ENCODE measurements around the gene FEM1B.

The FEM1B gene

DNA sequence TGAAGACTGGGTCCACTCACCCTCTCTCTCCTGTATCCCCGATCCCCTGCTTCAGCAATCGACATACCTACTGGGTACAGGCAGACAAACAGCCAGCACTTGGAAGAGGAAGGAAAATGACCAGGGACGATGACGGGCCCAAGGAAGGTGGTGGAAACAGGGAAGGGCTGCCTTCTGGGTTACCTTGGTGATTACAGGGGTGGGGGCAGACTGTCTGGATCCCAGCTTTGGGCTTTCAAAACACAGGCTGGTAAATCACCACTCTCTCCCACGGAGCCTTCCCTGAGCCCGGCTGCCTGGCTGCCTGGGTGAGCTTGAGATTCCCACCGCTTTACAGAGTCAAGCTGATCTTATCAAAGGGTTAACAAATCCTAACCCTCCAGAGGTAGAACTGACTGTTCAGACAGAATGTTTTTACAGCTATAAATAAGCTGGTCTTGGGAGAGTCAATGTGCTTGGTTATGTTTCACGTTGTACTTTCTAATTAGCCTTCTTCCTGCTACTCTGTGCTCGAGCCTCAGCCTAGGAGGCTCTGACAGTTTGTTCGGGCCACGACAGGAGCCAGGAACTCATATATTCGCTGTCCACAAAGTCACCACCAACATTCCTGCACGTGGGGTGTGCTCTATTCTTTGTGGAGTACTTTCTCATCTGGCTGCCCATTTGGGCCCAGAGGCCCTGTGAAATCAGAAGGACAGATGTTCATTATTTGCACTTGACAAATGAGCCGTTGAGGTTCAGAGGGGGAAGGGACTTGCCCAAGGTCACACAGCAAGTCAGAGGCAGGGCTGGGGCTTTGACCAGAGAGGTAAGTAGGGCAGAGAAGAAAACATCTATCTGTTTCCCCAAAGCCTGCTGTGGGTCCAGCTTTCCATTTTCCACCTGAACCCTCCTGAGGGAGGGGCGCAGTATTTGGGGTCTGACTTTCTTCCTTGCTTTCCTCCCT, 63.5 kb downstream of the FEM1B start:
- TF ChIP-seq, protein P1, sequence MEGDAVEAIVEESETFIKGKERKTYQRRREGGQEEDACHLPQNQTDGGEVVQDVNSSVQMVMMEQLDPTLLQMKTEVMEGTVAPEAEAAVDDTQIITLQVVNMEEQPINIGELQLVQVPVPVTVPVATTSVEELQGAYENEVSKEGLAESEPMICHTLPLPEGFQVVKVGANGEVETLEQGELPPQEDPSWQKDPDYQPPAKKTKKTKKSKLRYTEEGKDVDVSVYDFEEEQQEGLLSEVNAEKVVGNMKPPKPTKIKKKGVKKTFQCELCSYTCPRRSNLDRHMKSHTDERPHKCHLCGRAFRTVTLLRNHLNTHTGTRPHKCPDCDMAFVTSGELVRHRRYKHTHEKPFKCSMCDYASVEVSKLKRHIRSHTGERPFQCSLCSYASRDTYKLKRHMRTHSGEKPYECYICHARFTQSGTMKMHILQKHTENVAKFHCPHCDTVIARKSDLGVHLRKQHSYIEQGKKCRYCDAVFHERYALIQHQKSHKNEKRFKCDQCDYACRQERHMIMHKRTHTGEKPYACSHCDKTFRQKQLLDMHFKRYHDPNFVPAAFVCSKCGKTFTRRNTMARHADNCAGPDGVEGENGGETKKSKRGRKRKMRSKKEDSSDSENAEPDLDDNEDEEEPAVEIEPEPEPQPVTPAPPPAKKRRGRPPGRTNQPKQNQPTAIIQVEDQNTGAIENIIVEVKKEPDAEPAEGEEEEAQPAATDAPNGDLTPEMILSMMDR (conservative IDR thresholded peaks at IDR 0.05), result no peak
- H3K27ac ChIP-seq, result peak overlapping the region; percentile 64

DNA sequence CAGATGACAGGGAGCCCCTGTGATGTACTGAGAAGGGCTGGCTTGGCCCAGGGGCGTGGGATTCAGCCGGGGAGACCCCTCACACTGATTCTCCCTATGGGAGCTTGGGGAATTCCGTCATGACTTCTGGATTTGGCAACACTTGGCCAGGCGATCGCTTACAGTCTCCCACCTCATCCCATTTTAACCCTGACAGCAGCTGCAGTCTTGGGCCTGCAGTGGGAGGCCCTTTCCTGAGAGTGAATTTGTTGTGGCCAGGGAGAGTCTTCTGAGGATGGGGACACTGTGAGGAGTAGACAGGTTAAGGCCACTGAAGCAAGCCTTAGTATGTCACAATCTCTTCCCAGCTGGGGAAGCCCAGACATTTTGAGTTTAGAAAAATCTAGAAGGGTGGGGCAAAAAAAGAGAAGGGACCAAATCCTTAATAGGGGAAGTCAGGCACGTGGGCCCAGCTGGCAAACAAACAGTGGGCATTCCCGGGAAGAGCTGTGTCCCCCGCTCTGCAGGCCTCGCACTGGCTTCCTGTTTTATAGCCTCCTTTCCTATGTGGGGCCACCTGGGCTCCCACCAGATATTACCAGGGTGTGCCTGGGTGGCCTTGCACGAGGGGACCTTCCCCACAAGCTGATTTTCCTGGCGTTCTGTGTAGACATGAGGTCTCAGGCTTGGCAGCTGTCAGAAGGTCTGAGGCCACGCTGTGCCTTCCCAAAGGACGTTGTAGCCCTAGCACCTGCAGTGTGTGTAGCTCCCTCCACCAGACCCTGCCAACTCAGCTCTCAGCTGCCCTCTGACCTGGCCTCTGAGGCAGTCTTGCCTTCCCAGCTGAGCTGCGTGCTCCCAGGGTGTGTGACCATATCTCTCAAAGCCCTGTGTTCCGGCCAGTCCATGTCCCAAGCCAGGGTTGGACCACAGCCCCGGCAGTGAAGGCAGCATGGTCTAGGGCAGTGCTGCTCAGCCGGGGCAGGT, 64.5 kb downstream of the FEM1B start:
- peak overlapping the region; percentile 64 for H3K27ac ChIP-seq
- TF ChIP-seq, protein P1 (conservative IDR thresholded peaks at IDR 0.05), result no peak

DNA sequence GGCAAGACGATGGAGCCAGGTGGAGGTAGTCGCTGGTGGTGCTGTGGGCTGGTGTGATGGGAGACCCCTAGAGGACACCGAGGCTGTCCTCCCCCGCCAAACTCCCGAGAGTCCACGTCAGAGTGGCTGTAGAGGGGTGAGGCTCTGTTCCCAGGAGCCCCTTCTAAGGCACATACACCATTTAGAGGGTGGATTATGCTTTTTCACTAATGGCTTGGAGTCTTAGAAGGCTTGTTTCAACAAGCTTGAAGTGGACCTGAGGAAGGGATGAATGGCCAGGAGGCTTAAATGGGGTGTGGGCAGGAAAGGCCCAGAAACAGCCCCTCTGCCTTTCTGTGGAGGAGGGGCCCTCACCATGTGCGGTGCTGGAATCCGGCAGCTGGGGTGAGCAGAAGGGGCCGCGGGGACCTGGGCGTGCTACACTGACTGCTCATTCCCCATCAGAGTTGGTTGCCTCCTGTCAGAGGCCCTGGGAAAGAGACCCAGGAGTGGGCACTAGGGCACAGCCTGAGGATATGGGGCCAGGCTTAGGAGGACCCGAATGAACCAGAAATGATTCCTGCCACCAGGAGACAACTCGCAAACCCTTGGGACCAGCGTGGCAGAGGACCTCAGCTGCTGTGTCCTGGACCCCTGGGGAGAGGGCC, 66.2 kb downstream of the FEM1B start:
- TF ChIP-seq, protein P1 (conservative IDR thresholded peaks at IDR 0.05), result no peak
- H3K27ac ChIP-seq, result no peak overlapping the region

DNA sequence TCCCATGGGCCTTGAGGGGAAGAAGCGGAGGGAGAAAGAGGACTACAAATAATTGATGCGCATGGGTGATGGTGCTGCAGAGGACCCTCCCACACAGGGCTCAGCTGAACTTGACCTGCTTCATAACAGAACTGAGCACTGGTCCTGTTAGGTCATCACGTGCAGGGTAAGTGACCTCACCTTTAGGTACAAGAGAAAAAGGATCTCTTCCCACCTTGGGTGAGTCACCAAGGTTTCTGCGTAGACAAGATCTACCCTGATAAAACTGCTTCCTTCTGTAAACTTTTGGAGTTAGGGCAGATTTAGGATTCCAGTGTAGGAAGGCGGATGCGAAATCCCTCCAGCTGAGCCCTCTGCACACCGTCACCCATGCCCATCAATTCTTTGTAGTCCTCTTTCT, 67.1 kb downstream of the FEM1B start:
- TF ChIP-seq, protein P1 (conservative IDR thresholded peaks at IDR 0.05), result no peak
- no peak overlapping the region for H3K27ac ChIP-seq
